OCI-LY1 (cell line): ENCODE measurements around the gene KIAA1549.

Source experiments
- H2AFZ ChIP-seq: fragments of 200-600 bp; sonication (generic), shearing (Covaris generic); 2 replicates; pipeline ENCODE4 v1.6.0; 2014; ENCODE audit warnings: antibody characterized with exemption, mild to moderate bottlenecking, low read length
- H3F3A ChIP-seq: fragments of 200-600 bp; sonication (generic), shearing (Covaris generic); 2 replicates; pipeline ENCODE4 v1.6.0; 2014; ENCODE audit warnings: mild to moderate bottlenecking, antibody characterized with exemption, low read length, moderate library complexity; ENCODE audit not compliant: insufficient read depth
- H3K27ac ChIP-seq: fragments of 200-600 bp; sonication (generic); 2 replicates; pipeline ENCODE4 v1.5.1; 2014; ENCODE audit warnings: low read length, mixed run types, mild to moderate bottlenecking, low read depth; ENCODE audit not compliant: poor library complexity, severe bottlenecking
- H3K27me3 ChIP-seq: fragments of 200-600 bp; sonication (generic); 2 replicates; pipeline ENCODE4 v1.6.0; 2014; ENCODE audit warnings: antibody characterized with exemption, mild to moderate bottlenecking, low read length, moderate library complexity; ENCODE audit not compliant: insufficient read depth
- H3K36me3 ChIP-seq: fragments of 200-600 bp; sonication (generic); 2 replicates; pipeline ENCODE4 v1.6.1; 2014; ENCODE audit warnings: mild to moderate bottlenecking, antibody characterized with exemption, low read length, moderate library complexity, mixed read lengths; ENCODE audit not compliant: insufficient read depth
- H3K4me1 ChIP-seq: fragments of 200-600 bp; sonication (generic); 2 replicates; pipeline ENCODE4 v1.5.1; 2014; ENCODE audit warnings: mild to moderate bottlenecking, low read length, moderate library complexity; ENCODE audit not compliant: insufficient read depth, severe bottlenecking
- H3K4me2 ChIP-seq: fragments of 200-600 bp; sonication (generic), shearing (Covaris generic); 2 replicates; pipeline ENCODE4 v1.6.1; 2014; ENCODE audit warnings: low read length
- H3K4me3 ChIP-seq: fragments of 200-600 bp; sonication (generic); 2 replicates; pipeline ENCODE4 v1.5.1; 2014; ENCODE audit warnings: low read length, low read depth, mild to moderate bottlenecking, mixed read lengths; ENCODE audit not compliant: poor library complexity, severe bottlenecking
- H3K79me2 ChIP-seq: fragments of 200-600 bp; shearing (Covaris generic); 2 replicates; pipeline ENCODE4 v1.6.1; 2016; ENCODE audit warnings: mixed run types, low read length, mixed read lengths; ENCODE audit not compliant: insufficient read depth
- H3K9ac ChIP-seq: fragments of 200-600 bp; sonication (generic), shearing (Covaris generic); 2 replicates; pipeline ENCODE4 v1.6.1; 2014; ENCODE audit warnings: mild to moderate bottlenecking, low read length, mixed read lengths
- H3K9me2 ChIP-seq: fragments of 200-600 bp; sonication (generic), shearing (Covaris generic); 2 replicates; pipeline ENCODE4 v1.6.1; 2014; ENCODE audit warnings: low read depth, mild to moderate bottlenecking, low read length, mixed read lengths
- H3K9me3 ChIP-seq: fragments of 200-600 bp; shearing (Covaris generic); 2 replicates; pipeline ENCODE4 v1.6.1; 2014; ENCODE audit warnings: low read length, mixed read lengths
- H4K20me1 ChIP-seq: fragments of 200-600 bp; sonication (generic), shearing (Covaris generic); 2 replicates; pipeline ENCODE4 v1.6.0; 2016; ENCODE audit warnings: mild to moderate bottlenecking, low read length; ENCODE audit not compliant: insufficient read depth
- EZH2 ChIP-seq: fragments of 200-600 bp; sonication (generic), shearing (Covaris generic); IDR thresholded peaks from 2 replicates; pipeline ENCODE4 v1.8.0; 2017; ENCODE audit warnings: borderline replicate concordance, mixed run types, mild to moderate bottlenecking, antibody characterized with exemption, low read length, moderate library complexity, mixed read lengths
- TF ChIP-seq, protein P1 (sequence below): fragments of 200-600 bp; sonication (generic), shearing (Covaris generic); IDR thresholded peaks from 2 replicates; pipeline ENCODE4 v1.5.1; 2017; ENCODE audit warnings: mild to moderate bottlenecking, antibody characterized with exemption, low read length, moderate library complexity, mixed read lengths

The KIAA1549 gene

DNA sequence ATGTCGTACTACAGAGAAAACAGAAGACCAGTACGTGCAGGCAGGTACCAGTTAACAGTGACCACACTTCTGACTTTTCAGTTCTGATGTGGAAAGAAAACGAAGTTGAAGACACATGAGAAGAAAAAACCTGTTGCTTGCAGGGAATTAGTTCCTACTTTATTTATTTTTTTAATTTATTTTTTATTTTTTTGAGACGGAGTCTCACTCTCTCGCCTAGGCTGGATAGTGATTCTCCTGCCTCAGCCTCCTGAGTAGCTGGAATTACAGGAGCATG is 109.4 kb downstream of the KIAA1549 start:
- Histone ChIP-seq H3K36me3 (no peaks in the 10 kb centered on the region), H3K4me2 (no peak overlapping the region), H3K4me3 (no peak overlapping the region), H3F3A (no peaks in the 10 kb centered on the region), H2AFZ (no peak overlapping the region), H3K9me2 (no peaks in the 10 kb centered on the region), H3K27ac (no peak overlapping the region), H3K27me3 (no peaks in the 10 kb centered on the region), H3K9me3 (no peaks in the 10 kb centered on the region), H4K20me1 (no peaks in the 10 kb centered on the region), H3K79me2 (no peaks in the 10 kb centered on the region), H3K4me1 (no peaks in the 10 kb centered on the region), H3K9ac (no peak overlapping the region)
- TF ChIP-seq, protein P1, sequence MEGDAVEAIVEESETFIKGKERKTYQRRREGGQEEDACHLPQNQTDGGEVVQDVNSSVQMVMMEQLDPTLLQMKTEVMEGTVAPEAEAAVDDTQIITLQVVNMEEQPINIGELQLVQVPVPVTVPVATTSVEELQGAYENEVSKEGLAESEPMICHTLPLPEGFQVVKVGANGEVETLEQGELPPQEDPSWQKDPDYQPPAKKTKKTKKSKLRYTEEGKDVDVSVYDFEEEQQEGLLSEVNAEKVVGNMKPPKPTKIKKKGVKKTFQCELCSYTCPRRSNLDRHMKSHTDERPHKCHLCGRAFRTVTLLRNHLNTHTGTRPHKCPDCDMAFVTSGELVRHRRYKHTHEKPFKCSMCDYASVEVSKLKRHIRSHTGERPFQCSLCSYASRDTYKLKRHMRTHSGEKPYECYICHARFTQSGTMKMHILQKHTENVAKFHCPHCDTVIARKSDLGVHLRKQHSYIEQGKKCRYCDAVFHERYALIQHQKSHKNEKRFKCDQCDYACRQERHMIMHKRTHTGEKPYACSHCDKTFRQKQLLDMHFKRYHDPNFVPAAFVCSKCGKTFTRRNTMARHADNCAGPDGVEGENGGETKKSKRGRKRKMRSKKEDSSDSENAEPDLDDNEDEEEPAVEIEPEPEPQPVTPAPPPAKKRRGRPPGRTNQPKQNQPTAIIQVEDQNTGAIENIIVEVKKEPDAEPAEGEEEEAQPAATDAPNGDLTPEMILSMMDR, result no peak
- no peak for TF ChIP-seq EZH2

DNA sequence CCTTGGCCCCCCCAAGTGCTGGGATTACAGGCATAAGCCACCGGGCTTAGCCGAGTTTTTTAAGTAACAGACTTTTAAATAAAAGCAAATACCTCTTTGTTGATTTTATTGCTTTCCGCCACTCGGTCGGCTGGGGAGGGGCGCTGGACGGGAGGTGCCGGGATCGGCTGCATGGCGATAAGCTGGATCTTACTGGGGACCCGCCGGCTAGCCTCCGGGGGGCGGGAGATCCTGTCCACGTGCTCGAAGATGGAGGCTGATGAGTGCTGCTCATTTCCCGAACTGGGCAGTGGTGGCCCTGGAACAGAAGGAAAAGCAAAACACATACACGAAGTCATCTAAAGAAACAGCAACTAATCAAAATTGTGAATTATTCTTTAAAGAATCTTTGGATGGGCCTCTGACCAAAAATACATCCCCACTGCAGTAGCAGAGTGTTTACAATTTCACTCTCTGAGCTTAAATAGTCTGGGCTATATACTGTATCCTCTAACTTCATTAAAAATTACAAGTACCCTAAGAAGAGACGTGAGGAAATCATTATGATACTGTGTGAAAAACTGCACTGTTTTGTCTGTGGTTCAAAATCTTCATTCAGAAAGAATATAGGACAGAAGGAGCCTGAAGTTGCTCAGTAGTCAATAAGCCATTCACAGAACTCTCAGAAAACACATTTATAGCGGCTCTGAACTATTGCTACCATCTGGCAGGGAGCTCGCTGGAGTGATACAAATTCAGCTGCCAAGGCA is 110.0 kb downstream of the KIAA1549 start:
- TF ChIP-seq EZH2, result no peak
- H3K36me3 ChIP-seq, result no peaks in the 10 kb centered on the region
- H3K9me3 ChIP-seq, result no peaks in the 10 kb centered on the region
- no peak overlapping the region for H2AFZ ChIP-seq
- no peaks in the 10 kb centered on the region for H3K4me1 ChIP-seq
- H3K4me3 ChIP-seq, result no peak overlapping the region
- no peaks in the 10 kb centered on the region for H3K9me2 ChIP-seq
- H3K9ac ChIP-seq, result no peak overlapping the region
- no peaks in the 10 kb centered on the region for H3K27me3 ChIP-seq
- H3K27ac ChIP-seq, result no peak overlapping the region
- H3K79me2 ChIP-seq, result no peaks in the 10 kb centered on the region
- no peaks in the 10 kb centered on the region for H3F3A ChIP-seq
- H4K20me1 ChIP-seq, result no peaks in the 10 kb centered on the region
- H3K4me2 ChIP-seq, result no peak overlapping the region

DNA sequence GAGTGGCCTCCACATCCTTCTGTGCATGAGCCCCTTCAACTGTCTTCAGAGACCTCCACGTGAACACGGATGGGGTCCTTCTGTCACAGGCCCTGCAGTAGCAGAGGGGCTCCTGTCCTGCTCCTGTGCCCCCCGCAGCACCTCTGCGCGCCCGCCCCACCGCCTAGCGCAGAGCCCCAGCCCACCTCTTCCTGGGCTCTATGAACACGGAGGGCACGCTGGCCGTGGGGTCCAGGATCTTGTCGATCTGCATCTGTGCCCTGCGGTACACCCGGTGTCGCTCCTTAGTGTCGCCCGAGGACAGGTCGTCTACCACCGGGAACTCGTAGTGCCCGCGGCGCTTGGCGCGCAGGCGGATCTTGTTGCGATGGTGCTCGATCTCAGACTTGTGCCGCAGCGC is 111.8 kb downstream of the KIAA1549 start:
- no peak for TF ChIP-seq EZH2
- TF ChIP-seq, protein P1, result no peak
- no peaks in the 10 kb centered on the region for H3K9me3 ChIP-seq
- H3F3A ChIP-seq, result no peaks in the 10 kb centered on the region
- H2AFZ ChIP-seq, result no peak overlapping the region
- H3K9me2 ChIP-seq, result no peaks in the 10 kb centered on the region
- no peak overlapping the region for H3K9ac ChIP-seq
- H3K4me1 ChIP-seq, result no peaks in the 10 kb centered on the region
- no peaks in the 10 kb centered on the region for H3K27me3 ChIP-seq
- no peak overlapping the region for H3K4me2 ChIP-seq
- no peaks in the 10 kb centered on the region for H3K79me2 ChIP-seq
- H4K20me1 ChIP-seq, result no peaks in the 10 kb centered on the region
- no peak overlapping the region for H3K27ac ChIP-seq
- no peaks in the 10 kb centered on the region for H3K36me3 ChIP-seq
- H3K4me3 ChIP-seq, result no peak overlapping the region

DNA sequence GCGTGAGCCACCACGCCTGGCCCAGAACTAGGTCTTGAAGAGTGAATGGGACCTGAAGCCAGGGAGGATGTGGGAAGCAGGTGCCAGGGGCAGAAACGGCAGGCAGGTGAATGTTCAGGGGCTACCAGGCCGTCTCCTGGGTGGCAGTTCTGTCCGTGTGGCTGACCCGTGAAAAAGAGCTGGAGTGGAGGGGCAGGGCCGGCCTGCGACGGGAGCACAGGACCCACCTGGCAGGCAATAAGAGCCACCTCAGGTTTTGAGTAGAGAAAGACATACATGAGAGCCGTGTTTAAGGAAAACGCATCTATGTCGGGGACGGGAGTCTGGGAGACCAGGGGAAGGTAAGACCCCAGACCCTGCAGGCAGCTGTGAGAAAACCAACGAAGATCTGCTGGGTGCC is 112.5 kb downstream of the KIAA1549 start:
- no peak overlapping the region for H3K4me3 ChIP-seq
- H3K9me3 ChIP-seq, result no peaks in the 10 kb centered on the region
- no peak for TF ChIP-seq EZH2
- TF ChIP-seq, protein P1, result no peak
- no peaks in the 10 kb centered on the region for H3K27me3 ChIP-seq
- no peak overlapping the region for H3K27ac ChIP-seq
- H3K36me3 ChIP-seq, result no peaks in the 10 kb centered on the region
- no peaks in the 10 kb centered on the region for H3K9me2 ChIP-seq
- no peak overlapping the region for H3K9ac ChIP-seq
- H3K4me2 ChIP-seq, result no peak overlapping the region
- no peaks in the 10 kb centered on the region for H3F3A ChIP-seq
- no peaks in the 10 kb centered on the region for H3K4me1 ChIP-seq
- no peaks in the 10 kb centered on the region for H3K79me2 ChIP-seq
- H4K20me1 ChIP-seq, result no peaks in the 10 kb centered on the region
- H2AFZ ChIP-seq, result no peak overlapping the region
